Activated CD4-positive, CD25-positive, alpha-beta regulatory T cell treated with anti-CD3 and anti-CD28 coated beads, Interleukin-2, amount 50 U/mL, for 16 hours (primary cell): ENCODE results near the gene PTGDS.

Experiments
- DNase-seq: peaks from one replicate; pipeline ENCODE4 v3.0.0-alpha.2; 2020; ENCODE audit warnings: low read depth, low spot score

PTGDS gene

DNA sequence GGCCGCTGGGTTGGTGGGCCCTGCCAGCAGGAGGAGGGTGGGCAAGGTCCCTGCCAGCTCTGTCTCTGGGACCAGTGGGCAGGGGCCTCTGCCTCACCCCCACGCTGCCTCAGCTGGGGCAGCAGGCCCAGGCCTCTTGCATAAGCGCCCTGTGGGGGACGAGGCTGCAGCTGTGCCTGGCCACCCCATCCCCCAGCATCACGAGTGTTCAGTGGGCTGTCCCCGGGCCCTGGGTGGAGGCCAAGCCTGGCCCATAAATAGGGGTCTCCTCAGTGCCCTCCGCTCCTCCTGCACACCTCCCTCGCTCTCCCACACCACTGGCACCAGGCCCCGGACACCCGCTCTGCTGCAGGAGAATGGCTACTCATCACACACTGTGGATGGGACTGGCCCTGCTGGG, at the start of gene PTGDS:
TSS of gene PTGDS (plus strand) at position 282 of the 400 bp plus-strand sequence. CDS start at position 357, 75 bp downstream.
- DNase-seq: no peak

DNA sequence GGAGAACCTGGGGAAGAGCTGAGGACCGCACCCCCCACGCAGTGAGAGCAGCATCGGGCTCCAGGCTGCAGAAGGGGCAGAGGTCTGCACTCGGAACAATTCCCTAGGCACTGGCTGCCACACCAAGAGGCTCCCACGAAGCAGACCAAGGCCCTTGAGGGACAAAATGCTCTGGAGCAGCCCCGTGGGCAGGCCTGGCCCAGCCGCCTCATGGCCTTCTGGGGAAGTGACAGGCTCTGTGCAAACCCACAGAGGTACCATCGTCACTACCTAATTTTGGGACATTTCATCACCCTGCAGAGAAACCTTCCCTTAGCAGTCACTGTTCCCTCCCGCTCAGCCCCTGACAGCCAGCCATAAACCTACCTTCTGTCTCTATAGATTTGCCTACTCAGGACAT, 48.7 kb upstream of the PTGDS start:
- DNase-seq: no peak

DNA sequence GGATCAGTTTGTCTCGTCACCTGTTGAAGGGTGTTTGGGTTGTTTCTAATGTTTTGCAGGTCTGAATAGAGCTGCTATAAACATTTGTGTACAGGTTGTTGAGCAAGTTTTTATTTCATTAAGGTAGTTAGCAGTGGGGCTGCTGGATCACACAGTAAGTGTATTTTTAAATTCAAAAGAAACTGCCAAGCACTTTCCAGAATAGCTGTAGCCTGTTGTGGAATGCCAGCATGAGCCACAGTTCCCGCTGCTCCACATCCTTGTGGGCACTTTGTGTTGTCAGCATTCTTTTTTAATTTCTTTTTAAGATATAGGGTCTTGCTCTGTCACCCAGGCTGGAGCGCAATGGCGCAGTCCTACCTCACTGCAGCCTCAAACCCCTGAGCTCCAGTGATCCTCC, 47.3 kb upstream of the PTGDS start:
- DNase-seq: no peak

DNA sequence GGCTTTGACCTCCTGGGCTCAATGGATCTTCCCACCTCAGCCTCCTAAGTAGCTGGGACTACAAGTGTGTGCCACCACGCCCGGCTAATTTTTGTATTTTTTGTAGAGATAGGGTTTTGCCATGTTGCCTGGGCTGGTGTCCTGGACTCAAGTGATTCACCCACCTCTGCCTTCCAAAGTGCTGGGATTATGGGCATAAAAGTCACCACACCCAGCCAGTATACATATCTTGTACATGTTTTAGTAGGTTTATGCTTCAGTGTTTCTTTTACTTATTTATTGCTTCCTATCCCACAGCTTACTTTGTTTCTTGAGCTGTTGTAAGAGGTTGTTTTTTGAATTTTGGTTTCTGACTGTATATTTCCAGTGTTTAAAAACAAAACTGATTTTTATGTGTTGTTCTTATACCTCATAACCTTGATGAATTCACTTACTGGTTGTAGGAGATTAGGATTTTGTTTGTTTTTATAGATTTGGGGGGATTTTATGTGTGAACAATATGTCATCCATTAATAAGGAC, 45.6 kb upstream of the PTGDS start:
- DNase-seq: no peak

DNA sequence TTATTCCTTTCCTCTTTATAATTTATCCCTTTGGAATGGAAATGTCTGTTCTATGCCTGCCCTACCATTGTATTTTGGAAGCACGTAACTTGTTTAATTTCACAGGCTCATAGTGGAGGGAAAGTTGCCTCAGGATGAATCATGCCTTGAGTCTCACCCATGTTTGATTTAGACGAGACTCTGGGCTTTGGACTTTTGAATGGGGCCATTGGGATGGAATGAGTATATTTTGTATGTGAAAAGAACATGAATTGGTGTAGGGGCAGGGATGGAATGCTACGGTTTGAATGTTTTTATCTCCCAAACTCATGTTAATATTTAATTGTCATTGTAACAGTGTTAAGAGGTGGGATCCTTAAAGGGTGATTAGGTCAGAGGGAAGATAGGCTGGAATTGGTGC, 43.0 kb upstream of the PTGDS start:
- no peak for DNase-seq

DNA sequence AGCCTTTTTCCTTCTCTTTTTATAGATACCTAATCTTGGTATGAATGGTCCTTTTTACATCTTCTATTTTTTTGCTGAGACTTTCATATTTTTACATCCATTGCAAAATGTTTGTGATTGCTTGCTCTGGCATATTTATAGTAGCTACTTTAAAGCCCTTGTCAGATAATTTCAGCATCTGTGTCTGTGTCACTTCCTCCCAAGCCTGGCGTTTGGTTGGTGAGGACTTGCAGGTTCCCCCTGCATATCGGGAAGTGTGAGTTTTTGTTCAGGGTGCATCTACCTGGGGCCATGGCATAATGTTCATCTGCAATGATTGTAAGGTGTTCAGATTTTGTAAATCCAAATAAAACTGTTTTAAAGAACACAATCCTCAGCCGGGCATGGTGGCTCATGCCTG, 41.7 kb upstream of the PTGDS start:
- DNase-seq: no peak

DNA sequence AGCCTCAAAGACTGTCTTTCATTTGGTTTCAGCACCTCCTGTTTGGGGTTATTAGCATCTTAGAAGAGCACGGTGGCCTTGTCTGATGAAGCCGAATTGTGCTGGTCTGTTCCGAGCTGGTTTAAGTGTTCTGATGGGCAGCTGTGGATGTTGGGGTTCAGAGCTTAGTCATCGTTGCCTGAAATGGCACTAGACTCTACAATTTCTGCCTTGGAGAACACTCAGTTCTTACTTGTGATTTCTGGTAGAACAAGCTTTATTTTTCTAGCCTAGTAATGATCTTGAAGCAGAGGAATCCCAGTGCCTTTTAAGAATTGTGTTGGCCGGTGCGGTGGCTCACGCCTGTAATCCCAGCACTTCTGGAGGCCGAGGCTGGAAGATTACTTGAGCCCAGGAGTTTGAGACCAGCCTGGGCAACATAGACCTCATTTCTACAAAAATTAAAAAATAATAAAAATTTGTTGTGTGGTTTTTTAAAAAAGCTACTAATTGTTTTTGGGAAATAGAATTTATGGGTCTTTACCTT, 40.6 kb upstream of the PTGDS start:
- no peak for DNase-seq

DNA sequence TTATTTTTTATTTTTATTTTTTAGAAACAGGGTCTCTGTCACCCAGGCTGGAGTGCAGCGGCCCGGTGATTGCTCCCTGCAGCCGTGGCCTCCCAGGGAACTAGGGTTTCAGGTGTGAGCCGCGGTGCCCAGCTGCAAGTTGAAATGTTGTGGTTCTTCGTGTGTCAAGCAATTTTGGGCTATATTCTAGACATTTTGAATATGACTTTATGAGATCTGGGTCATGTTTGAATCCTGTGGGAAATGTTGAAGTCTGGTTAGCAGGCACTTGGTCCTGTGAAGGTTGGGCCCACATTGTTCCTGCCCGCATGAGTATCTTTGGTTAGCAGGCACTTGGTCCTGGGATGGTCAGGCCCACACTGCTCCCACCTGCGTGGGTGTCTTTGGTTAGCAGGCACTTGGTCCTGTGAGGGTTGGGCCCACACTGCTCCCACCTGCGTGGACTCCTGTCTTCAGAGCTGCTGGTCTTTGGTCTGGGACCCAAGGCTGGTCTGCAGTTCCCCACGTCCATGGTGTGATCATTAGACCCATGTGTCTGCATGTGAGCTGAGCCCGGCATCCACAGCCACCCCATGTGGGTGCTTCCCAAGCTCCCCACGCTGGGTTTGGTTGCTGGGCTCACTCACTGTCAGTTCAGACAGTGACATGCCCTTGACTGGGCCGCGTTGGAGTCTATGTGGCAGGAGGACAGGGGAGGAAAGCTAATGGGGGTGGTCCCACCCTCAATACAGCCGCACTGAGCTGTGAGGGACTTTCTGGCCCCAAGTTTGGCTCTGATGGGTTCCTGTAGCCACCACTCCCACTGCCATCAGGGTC, 39.9 kb upstream of the PTGDS start:
- no peak for DNase-seq

DNA sequence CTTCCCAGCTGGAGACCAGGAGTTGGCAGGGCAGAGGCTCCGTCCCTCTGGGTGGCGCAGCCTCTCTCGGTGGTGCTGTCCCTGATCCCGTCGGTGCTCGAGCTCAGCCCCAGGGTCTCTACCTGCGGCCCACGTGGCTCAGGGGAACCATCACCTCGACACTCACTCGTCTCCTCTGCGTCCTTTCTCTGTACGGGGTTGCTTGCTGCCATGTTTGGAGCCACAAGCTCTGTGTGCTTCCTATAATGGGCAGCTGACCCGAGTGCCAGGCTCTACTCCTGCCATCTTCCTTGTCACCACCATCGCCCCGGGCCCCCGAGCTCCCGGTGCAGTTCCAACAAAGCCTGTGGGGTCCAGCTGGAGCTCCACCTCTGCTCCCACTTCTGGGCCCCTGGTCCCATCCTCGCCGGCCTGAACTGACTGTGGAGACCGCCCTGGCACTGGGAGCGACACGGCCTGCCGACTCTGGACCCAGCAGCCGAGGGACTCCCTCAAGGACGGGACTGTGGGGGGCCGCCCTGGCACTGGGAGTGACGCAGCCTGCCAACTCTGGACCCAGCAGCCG, 37.8 kb upstream of the PTGDS start:
- no peak for DNase-seq

DNA sequence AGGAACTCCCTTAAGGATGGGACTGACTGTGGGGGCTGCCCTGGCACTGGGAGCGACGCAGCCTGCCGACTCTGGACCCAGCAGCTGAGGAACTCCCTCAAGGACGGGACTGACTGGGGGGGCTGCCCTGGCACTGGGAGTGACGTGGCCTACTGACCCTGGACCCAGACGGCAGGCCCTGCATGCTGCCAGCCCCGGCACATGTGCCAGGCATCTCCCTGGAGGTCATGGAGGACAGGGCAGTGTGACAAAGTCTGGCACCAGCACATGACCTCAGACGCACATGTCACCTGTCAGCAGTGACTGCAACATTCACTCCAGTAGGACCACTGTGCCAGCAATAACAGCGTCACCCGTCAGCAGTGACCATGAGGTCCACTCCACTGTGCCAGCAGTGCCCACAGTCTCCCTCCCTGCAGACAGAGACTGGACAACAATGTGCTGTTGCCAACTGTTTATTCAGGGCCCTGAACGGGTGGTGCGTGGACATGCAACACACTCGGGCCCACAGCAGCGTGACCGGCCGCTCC, 37.2 kb upstream of the PTGDS start:
- DNase-seq: no peak

DNA sequence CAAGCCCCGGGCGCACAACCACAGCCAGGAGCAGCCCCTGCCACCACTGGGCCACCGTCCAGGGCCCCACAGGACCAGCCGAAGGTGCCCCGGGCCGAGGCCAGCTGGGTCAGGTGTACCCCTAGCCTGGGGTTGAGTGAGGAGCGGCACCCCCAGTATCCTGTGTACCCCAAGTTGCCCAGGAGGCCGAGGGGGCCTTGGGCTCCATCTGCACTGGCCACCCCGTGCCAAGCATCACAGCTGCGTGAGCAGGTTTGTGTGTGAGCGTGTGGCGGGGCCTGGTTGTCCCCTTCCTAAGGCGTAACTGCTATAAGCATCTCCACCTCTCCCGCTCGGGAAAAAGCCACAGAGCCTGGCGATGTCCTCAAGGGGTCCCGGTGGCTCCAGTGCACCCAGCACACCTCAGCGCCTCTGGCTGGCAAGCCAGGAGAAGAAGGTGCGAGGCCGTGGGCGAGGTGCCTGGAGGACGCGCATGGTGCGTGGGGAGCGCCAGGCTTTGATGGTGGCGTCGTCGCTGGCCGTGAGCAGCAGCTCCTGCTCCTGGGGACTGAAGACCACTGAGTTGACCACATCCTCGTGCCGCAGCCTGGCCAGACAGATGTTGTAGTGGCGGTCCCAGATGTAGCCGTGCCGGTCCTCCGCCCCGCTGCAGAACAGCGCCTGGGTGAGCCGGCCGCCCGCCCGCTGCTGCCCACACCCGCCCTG, 36.6 kb upstream of the PTGDS start:
- no peak for DNase-seq

DNA sequence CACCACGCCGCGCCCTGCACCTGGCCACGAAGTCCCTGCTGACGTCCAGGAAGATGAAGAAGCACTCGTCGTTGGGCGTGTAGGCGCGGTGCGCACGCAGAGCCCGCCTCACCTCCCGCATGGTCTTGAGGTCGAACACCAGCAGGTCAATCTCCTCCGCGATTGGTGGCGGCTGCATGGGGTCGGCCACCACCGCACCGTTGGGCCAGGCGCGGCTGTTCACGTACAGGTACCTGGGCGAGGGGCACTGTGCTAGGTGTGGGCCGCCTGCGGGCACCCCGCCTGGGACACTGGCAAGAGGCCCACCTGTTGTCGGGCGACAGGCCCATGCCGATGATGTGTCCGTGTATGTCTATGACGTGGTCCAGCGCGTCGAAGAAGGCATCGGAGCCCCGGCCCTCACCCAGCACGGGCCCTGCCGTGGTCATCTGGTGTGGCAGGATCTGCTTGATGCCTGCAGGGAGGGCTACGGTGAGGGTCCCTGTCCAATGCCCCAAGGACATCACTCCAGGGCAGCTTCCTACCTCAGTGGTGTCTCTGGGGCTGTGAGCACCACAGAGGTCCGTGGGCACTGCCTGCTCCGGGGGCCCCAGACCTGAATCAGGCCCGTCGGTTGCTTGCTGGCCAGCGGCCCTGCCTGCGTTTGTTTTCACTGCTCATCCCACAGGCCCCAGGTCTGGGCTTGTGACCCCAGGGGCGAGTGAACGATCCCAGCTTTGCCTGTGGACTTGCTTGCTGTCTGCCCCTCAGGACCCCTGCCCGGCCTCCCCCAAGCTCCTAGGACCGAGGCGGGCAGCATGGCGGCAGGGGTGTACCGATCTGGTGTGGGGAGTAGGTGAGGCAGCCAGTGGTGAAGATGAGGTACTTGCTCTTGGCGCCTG, 35.8 kb upstream of the PTGDS start:
- DNase-seq: no peak

DNA sequence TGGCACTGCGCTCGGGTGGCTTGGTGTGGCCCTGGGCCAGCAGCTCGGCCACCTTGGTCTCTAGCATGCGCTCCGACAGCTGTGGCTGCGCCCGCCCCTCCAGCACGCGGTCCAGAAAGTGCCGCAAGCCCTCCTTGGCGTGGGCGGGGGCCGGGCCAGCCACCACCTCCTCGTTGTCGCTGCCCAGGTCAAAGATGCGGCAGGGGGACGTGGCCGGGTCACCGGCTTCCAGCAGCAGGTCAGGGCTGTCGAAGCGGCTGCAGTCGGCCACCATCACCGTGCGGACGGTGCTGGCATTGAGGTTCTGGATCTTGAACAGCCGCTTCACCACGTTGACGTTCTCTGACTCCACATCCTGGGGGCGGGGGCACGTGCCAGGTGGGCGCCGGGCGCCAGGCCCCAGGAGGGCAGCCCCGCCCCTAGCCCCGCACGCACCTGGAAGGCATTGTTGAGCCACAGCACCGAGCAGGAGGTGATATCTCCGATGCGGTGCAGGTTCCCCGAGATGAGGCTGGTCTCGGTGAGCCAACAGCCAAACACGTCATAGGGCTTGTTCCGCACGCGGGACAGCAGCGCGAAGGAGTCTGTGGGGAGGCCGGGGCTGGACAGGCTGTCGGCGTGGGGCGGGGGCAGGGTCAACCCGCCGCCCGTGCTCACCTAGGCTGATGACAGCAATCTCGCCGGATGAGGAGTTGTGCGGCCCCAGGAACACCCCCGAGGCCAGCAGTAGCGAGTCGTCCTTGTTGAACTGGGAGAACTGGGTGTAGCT, 35.0 kb upstream of the PTGDS start:
- no peak for DNase-seq

DNA sequence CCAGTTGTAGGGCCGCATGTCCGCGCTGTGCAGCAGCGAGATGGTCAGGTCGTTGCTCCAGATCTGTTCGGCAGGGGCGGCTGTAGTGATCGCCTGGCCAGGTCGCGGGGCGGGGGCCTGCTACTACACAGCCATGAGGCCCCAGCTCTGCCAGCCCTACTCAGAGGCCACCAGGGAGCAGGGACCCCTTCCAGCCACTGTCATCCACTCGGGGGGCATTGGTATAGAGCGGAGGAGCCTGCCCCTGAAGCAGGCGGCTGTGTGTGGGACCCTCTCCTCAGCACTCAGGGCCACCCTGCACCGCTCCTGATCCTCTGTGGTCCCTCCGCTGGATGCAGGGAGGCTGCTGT, 34.4 kb upstream of the PTGDS start:
- no peak for DNase-seq

DNA sequence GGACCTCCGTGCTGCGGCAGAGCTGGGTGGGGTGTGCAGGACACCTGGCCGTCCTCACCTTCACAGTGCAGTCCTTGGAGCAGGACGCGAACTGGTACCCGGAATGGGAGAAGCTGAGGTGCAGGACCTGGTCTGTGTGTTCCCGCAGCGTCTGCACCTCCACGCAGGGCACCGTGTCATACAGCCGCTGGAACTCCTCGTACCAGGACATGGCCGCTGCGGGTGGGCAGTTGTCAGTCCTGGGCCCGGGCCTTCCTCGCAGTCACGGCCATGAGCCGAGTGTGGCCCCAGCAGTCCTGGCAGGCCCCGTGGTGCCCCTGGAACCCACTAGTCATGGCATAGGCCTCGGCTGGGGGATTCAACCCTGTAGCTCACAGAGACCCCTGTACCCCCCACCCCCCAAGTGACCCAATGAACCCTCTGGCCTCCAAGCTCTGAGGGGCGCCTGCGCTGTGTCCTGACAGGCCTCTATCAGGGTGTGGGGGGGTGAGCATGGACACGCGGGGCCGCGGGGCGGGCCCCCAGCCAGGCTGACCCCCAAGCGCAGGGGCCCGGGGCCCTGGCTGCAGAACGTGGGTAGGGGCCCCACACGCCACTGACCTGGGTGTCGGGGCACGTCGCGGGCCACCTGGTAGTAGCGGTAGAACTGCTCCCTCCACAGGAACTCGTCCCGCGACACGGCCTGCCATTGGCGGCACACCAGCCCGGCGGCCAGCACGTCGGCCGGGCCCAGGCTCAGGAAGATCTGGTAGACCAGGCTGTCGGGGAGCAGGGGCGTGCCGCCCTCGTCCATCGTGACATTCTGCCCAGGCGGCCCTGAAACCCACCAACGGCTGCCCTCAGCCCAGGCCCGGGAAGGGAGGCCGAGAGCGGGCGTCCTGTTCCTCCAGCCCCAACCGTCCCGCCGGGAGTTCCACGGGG, 33.8 kb upstream of the PTGDS start:
- no peak for DNase-seq

DNA sequence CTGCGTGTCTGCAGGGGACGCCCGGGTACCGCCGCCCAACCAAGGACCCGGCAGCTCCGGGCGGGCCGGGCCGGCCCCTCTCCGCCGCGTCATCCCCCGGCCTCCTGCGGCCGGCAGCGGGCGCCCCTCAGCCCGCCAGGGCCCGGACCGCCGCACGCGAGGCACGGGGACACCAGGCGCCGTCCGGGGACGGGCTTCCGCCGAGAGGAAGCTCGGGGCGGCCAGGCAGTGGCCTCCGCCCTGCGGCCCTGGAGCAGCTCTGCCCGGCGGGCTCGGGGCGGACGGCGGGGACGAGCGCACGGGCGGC, 33.1 kb upstream of the PTGDS start:
- DNase-seq: no peak

DNA sequence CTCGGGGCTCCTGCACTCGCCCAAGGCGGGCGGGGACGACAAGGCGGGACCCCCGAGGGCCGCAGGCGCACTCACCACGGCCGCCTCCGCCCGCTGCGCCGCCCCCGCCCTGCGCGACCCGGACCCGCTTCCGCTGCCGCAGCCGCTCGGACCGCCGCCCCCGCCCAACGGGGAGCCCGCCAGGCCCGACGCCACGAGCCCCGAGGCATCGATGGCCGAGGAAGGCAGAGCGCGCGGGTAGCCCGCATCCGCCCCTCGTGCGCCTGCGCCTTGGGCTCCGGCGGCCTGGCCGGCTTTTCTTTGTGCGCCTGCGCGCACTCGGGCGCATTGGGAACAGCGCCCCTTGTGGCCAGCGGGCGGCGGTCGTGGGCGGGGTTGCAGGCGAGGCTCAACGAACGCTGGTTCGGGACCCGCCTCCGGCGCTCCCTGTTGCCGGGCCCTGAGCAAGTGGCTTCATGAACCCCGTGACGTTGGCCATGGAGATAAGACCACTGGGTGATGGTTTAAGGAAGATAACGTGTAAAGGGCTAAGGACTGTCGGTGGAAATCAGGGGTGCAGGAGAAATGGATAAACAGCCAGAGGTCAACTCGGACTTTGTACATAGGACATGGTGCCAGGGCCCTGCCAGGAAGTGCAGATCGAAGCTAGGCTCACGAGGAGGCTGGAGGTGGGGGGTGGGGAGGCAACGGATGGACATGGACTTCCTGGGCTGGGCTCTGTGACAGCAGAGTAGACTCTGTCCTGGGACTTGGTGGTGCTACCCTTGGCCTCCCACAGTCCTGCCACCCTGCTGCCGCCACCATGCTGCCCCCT, 32.6 kb upstream of the PTGDS start, which contains the start of the genes C8G and FBXW5:
TSS of gene C8G (plus strand) at position 725 of the 814 bp plus-strand sequence. CDS start at position 803, 78 bp downstream.
TSS of gene FBXW5 (minus strand) at position 220 of the 814 bp plus-strand sequence. CDS start 655 bp downstream, outside the sequence.
- DNase-seq: peak; percentile 88
